ENCODE data around the gene DNAH5.
"Not testable (repeated sequence)": the region's sequence is repeated elsewhere in the genome, so short reads cannot be mapped to it uniquely, and the experiment has no call there.

Gene DNAH5

DNA sequence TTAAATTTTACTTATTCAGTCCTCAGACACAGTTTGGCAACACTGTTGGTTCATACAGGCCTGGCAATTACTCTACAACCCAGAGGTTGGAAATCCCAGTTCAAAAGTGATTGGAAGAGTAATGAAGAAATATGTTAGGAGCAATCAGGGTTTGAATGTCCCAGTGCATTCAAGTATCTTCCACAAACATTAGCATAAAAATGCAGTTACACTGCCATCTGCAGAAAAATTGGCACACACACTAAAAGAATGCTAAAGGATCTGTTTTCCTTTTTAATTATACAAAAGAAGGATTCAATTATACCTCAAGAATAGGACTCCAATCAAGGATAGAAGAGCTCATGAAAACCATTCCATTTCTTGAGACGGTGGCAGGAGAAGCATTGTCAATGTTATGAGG is 130.2 kb downstream of the DNAH5 start:
- Histone ChIP-seq H3K36me3 (no peaks in the 10 kb centered on the region), H3K4me1 (no peaks in the 10 kb centered on the region), H3K4me3 (no peak overlapping the region), H3K9me3 (no peaks in the 10 kb centered on the region), H3K27me3 (no peaks in the 10 kb centered on the region), H3K27ac (no peak overlapping the region)
- DNase-seq, result no peak
- no peak for TF ChIP-seq CTCF (IDR thresholded peaks at IDR 0.05)
- intact Hi-C loops (cut with DNase I; ENCODE audit: low total_unique reads), result no loop called here

- H3K9me3 ChIP-seq, result no peaks in the 10 kb centered on the region
- no peaks in the 10 kb centered on the region for H3K27me3 ChIP-seq
- no peaks in the 10 kb centered on the region for H3K4me1 ChIP-seq
- no peaks in the 10 kb centered on the region for H3K36me3 ChIP-seq
- no peak overlapping the region for H3K27ac ChIP-seq
- no peak overlapping the region for H3K4me3 ChIP-seq
- intact Hi-C loops (cut with DNase I; ENCODE audit: low total_unique reads), result no loop called here
- no peak for TF ChIP-seq CTCF (IDR thresholded peaks at IDR 0.05)
- DNase-seq, result no peak
Measured at GRCh38 chr5:13809921-13810320, 134.6 kb downstream of the DNAH5 start.

DNA sequence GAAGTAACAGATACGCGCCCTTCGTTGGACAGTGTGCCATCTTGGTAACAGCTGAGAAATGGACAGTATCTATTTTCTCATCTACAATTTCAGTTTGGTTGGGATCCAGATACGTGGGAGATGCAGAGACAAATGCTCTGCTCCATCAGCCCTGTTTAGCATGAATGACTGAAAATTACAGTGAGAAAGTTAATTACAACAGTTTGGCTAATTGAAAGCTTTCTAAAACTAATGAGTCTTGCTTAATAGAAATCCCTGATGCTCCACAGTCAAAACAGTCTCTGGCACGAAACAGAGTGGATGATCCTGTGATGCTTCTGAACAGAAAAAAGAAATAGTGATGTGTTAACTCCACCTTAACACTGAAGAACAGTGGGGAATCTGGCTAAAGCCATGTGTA is 140.2 kb downstream of the DNAH5 start:
- no peak overlapping the region for H3K4me3 ChIP-seq
- H3K36me3 ChIP-seq, result no peaks in the 10 kb centered on the region
- H3K27ac ChIP-seq, result no peak overlapping the region
- H3K27me3 ChIP-seq, result no peaks in the 10 kb centered on the region
- no peak for DNase-seq
- no peak for TF ChIP-seq CTCF (IDR thresholded peaks at IDR 0.05)
- intact Hi-C loops (cut with DNase I; ENCODE audit: low total_unique reads), result no loop called here
- no peaks in the 10 kb centered on the region for H3K9me3 ChIP-seq
- H3K4me1 ChIP-seq, result no peaks in the 10 kb centered on the region

GRCh38 chr5:13798569-13798968 is 145.9 kb downstream of the DNAH5 start:
- DNase-seq; H3K27ac ChIP-seq; intact Hi-C loops (cut with DNase I; ENCODE audit: low total_unique reads): not testable (repeated sequence)

GRCh38 chr5:13785781-13786415 is 158.6 kb downstream of the DNAH5 start:
- Histone ChIP-seq H3K27ac (no peak overlapping the region), H3K4me1 (no peaks in the 10 kb centered on the region), H3K27me3 (no peaks in the 10 kb centered on the region), H3K9me3 (no peaks in the 10 kb centered on the region), H3K36me3 (no peaks in the 10 kb centered on the region), H3K4me3 (no peak overlapping the region)
- DNase-seq, result no peak
- TF ChIP-seq CTCF (IDR thresholded peaks at IDR 0.05), result no peak
- intact Hi-C loops (cut with DNase I; ENCODE audit: low total_unique reads), result no loop called here

More at GRCh38 chr5:13798569-13798968, 145.9 kb downstream of the DNAH5 start:
- not testable (repeated sequence) for H3K9me3 ChIP-seq, H3K36me3 ChIP-seq, H3K27me3 ChIP-seq, H3K4me1 ChIP-seq, H3K4me3 ChIP-seq

GRCh38 chr5:13783726-13784125 is 160.8 kb downstream of the DNAH5 start:
- DNase-seq, result no peak
- Histone ChIP-seq H3K4me1 (no peaks in the 10 kb centered on the region), H3K36me3 (no peaks in the 10 kb centered on the region), H3K9me3 (no peaks in the 10 kb centered on the region), H3K4me3 (no peak overlapping the region), H3K27ac (no peak overlapping the region), H3K27me3 (no peaks in the 10 kb centered on the region)
- no peak for TF ChIP-seq CTCF (IDR thresholded peaks at IDR 0.05)
- intact Hi-C loops (cut with DNase I; ENCODE audit: low total_unique reads), result no loop called here

All from tibial artery (tissue), 4 donors.